Fibroblast of mammary gland (primary cell): ENCODE data around the gene MRPL10.

Experiments used
- DNase-seq: peaks from one replicate; pipeline ENCODE4 v3.0.0-alpha.2; 2010; ENCODE audit warnings: low read depth
- H3K4me3 ChIP-seq: 2 replicates; pipeline ENCODE4 v1.5.1; 2011; ENCODE audit warnings: low read depth, mild to moderate bottlenecking, low read length, moderate library complexity; ENCODE audit not compliant: control insufficient read depth
- TF ChIP-seq, protein P1 (sequence below): conservative IDR thresholded peaks from 2 replicates; pipeline ENCODE4 v1.5.1; 2011; ENCODE audit warnings: low read depth, low read length, inconsistent platforms; ENCODE audit not compliant: control insufficient read depth, insufficient read depth

Gene MRPL10

DNA sequence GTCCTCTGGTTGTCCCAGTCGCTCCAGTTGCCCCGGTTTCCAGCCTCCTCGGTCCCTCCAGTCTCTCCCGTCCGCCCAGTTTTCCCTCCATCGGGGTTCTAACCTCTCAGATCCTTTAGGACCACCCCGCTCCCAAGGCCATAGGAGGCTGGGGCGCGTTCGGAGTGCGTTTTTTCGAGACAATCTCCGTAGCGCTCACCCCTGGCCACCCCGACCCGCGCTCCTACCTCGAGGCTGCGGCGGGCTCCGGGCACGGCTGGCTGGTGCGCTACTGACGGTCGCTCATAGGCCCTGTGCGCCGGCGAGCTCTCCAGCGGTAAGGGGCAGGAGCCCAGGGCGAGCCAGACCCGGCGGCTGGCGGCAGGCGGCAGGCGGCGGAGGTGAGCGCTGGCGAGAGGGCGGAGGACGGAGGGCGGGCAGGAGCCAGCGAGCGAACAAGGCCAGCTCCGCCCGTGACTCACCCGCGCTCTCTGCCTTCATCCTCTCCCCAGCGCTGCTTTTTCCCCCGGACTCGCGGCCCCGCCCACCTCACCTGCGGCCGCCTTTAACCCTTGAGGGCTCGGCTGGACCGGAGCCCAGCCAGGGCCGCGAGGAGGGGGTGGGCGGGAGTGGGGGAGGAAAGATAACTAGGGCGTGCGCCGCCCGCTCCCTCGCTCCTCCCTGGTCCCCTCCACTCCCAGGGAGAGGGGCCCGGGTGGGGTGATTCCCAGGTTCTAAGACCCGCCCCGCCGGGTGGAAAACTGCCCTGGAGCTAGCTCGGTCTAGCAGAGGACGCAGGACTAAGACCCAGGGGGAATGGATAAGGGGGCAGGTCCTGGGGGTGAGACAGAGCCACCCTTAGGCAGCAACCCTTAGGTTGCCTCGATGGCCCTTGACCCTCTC lies 19.6 kb upstream of the MRPL10 start, which contains the start of gene SP6:
Gene SP6 (minus strand): TSS at position 472 of the 882 bp plus-strand sequence. CDS start 2,734 bp downstream, outside the sequence.
- TF ChIP-seq, protein P1, sequence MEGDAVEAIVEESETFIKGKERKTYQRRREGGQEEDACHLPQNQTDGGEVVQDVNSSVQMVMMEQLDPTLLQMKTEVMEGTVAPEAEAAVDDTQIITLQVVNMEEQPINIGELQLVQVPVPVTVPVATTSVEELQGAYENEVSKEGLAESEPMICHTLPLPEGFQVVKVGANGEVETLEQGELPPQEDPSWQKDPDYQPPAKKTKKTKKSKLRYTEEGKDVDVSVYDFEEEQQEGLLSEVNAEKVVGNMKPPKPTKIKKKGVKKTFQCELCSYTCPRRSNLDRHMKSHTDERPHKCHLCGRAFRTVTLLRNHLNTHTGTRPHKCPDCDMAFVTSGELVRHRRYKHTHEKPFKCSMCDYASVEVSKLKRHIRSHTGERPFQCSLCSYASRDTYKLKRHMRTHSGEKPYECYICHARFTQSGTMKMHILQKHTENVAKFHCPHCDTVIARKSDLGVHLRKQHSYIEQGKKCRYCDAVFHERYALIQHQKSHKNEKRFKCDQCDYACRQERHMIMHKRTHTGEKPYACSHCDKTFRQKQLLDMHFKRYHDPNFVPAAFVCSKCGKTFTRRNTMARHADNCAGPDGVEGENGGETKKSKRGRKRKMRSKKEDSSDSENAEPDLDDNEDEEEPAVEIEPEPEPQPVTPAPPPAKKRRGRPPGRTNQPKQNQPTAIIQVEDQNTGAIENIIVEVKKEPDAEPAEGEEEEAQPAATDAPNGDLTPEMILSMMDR: no peak
- no peak within 1 kb of the TSS for H3K4me3 ChIP-seq

DNA sequence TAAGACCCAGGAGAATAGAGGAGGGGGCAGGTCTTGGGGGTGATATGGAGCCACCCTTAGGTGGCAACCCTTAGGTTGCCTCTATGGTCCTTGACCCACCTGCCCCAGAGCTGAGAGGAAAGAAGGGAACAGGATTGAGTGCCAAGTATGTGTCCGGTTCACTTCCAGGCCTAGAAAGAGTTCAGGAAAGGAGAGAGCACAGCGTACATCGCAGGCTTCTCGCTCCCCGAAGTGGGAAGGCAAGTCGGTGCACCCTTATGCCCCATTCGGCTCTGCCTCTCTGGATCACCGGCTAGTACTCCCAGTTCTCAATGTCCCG lies 19.0 kb upstream of the MRPL10 start:
- H3K4me3 ChIP-seq: no peak overlapping the region
- DNase-seq: no peak
- TF ChIP-seq, protein P1: no peak

More for the DNA sequence above, 19.6 kb upstream of the MRPL10 start, which contains the start of gene SP6:
- DNase-seq: peak; percentile 46

DNA sequence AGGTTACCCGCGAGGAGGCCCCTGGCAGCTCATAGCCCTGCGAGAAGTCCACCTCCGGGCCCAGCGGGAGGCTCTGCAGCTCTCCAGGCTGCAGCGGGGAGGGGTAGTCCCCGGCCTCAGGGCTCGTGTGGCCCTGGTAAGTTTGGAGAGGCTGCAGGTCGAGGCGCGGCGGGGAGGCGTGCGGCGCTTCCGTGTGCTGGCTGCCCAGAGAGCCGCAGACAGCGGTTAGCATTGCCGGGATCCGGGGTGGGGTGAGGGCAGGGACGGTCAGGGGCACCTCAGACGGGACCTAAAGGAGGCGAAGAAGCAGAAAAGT lies 16.8 kb upstream of the MRPL10 start:
- TF ChIP-seq, protein P1: no peak
- no peak overlapping the region for H3K4me3 ChIP-seq
- no peak for DNase-seq

DNA sequence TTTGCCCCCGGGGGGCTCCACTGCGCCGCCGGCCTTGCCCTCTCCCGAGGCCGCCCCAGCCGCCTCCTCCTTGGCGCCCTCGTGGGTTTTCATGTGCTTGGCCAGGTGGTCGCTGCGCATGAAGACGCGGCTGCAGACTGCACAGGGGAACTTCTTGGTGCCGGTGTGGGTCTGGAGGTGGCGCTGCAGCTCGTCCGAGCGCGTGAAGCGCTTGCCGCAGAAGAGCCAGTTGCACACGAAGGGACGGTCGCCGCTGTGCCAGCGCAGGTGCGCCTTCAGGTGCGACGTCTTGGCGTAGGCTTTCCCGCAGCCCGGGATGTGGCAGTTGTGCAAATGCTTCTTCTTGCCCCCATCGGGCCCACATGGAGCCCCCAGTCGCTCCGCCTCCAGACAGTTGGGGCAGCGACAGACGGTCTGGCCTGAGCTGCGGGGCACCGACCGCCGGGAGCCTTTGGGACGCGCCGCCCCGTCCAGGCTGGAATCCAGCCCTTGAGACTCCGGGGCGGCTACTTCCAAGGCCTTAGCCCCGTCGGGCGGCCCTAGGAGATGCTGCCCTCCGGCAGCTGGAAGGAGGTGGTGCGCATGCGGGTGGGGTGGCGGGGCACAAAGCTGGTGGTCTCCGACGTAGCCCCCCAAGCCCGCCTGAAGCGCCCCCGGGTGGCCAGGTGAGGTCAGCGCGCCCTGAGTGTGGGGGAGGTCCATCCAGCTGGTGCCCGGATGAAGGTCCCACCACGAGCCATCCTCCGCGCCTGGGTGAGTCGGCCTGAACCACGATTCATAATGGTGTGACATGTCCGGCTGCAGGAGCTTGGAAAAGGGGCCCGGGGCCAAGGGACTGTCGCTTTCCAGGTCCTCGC lies 16.2 kb upstream of the MRPL10 start:
- TF ChIP-seq, protein P1: peak; percentile 26
- no peak overlapping the region for H3K4me3 ChIP-seq
- DNase-seq: peak; percentile 19

DNA sequence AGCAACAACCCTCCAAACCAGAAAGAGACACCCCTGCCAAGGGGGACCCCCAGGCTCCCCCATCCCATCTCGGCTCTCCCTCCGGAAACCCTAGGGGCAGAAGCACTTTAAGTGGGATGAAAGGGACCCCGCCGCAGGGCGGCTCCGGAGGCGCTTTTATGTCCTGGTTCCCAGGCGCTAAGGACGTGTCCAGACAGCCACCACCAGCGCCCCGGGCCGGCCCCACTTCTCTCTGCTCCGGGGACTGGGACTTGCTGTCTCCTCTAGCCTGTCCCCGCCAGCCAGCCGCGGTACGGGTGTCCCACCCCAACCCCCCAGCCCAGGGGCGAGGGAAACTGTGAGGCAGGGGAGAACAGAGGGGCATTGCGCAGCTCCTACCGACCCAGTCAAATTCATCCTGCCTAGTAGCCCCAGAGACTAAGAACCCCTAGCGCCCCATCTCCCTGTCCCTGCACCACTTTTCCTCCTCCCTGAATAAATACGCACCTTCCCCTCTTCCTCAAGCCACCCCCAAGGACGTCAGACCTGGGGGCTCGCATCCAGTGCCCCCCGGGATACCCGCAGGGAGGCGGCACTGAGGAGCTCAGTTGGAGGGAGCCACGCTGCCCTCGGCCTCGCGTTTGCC lies 15.5 kb upstream of the MRPL10 start:
- H3K4me3 ChIP-seq: no peak overlapping the region
- no peak for DNase-seq
- TF ChIP-seq, protein P1: no peak

DNA sequence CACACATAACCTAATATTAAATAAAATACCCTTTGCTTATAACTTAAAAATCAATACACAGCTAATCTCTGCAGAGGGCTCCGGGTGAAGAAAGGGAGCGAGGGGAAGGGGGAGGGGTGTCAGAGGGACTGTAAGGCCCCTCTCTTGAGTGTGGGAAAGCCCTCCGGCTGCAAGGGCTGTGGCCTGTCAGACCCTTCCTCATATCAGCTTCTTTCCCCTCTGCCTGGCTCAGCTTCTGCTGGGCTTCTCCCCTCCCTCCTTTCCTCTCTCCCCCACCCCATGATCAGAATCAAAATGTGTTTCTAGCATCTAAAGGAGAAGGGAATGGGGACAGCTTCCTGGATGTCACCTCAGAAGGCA lies 14.4 kb upstream of the MRPL10 start:
- TF ChIP-seq, protein P1: no peak
- DNase-seq: no peak
- no peak overlapping the region for H3K4me3 ChIP-seq
